Effector CD8-positive, alpha-beta T cell (primary cell): ENCODE data around the gene SERHL2.
"Not testable (repeated sequence)": the region's sequence is repeated elsewhere in the genome, so short reads cannot be mapped to it uniquely, and the experiment has no call there.

ENCODE experiments used
- DNase-seq: peaks from one replicate; lab custom pipeline; 2025; lab: John Stamatoyannopoulos, UW

SERHL2 gene

DNA sequence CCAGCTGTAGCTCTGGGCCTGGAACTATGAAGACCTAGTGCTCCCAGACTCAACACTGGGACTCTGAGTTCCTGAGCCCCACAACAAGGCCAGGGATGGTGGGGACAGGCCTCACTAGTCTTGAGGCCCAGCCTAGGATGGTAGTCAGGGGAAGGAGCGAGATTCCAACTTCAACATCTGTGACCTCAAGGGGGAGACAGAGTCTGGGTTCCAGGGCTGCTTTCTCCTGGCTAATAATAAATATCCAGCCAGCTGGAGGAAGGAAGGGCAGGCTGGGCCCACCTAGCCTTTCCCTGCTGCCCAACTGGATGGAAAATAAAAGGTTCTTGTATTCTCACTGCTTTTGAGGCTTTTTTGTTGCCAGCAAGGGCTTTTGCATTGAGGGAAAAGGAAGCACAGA is 20.3 kb downstream of the SERHL2 start:
- DNase-seq, result not testable (repeated sequence)

- not testable (repeated sequence) for DNase-seq
Observed at GRCh38 chr22:42574468-42574867, 20.7 kb downstream of the SERHL2 start.

DNA sequence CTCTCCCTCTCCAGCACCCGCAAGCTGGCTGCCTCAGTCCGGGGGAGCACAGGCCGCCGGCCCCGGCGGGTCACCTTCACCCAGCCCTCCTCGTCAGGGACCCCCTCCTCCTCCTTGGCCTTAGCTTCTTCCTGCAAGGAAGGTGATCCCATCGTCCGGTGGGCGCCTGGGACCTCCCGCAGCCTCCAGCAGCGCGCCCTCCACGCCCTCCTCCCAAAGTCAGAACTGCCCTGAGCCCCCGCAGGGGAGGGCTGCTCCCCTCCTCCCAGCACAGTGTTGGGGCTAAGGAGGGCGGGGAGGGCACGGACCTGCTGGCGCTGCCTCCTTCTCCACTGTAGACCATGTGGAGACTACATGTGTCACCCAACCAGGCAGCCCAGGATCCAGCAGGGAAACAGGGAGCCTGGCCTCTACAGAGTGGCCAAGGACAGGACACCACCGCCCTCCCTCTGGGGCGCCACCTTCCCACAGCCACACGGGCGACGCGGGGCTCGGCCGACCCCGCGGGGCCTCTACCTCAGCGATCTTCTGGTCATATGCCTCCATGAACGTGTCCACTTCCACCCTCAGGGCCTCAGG is 22.3 kb downstream of the SERHL2 start:
- not testable (repeated sequence) for DNase-seq

DNA sequence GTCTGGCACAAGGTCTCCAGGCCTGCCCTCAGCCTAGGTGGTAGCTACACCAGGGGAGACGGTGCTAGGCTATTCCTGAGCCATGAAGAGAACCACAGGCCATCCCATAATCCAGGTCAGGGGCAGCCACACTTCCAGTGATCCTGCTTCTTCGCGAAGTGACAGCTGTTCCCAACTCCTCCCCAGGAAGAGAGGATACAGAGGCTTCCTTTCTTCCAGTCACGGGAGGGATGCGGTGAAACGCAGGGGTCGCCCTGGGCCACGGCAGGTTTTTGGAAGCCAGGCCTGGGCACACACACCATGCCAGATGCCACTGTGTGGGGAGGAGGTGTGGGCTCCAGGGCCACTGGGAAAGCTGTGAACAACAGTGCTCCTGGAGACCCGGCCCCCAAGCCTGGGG is 23.4 kb downstream of the SERHL2 start:
- not testable (repeated sequence) for DNase-seq

- no peak for DNase-seq
Observed at GRCh38 chr22:42577623-42578240, 24.0 kb downstream of the SERHL2 start.

DNA sequence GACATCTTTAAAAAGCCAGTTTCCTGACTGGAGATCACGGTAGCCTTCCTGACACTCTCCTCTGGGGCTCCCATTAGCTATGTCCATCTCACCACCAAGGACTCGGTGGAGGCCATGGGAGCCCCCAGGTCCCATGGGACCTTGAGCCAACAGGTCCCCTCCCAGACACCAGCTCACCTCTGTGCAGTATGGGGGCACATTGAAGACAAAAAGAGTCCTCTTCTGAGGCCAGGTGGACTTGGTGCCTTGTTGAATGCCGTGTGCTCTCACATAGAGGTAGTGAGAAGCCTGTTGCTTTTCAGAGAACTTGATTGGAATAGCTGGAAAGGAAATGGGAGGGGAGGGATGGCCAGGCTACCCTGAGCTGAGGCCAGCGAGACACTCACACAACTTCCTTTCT is 26.3 kb downstream of the SERHL2 start:
- DNase-seq, result not testable (repeated sequence)

DNA sequence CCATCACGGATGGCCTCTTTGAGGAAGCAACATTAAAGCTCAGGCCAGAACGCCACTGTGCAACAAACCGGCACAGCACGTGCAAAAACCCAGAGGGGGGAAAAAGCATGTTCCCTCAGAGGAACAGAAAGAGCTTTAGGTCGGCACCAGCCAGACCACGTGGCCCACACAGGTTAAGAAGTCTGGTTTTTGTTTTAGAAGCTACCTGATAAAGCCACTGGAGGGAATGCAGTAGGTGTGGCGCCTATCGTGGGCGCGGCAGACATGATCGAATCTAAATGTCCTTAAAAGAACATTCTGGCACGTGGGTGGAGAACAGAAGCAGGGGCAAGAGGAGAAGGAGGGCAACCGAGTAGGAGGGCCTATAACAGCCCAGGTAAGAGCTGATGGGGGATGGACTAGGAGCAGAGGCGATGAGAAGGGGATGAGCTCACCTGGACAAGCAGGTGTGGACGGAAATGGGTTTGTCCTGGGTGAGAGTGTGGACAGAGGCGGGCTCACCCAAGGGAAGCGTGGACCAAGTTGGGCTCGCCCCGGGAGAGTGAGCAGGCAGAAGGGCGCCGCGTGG is 27.5 kb downstream of the SERHL2 start:
- not testable (repeated sequence) for DNase-seq

DNA sequence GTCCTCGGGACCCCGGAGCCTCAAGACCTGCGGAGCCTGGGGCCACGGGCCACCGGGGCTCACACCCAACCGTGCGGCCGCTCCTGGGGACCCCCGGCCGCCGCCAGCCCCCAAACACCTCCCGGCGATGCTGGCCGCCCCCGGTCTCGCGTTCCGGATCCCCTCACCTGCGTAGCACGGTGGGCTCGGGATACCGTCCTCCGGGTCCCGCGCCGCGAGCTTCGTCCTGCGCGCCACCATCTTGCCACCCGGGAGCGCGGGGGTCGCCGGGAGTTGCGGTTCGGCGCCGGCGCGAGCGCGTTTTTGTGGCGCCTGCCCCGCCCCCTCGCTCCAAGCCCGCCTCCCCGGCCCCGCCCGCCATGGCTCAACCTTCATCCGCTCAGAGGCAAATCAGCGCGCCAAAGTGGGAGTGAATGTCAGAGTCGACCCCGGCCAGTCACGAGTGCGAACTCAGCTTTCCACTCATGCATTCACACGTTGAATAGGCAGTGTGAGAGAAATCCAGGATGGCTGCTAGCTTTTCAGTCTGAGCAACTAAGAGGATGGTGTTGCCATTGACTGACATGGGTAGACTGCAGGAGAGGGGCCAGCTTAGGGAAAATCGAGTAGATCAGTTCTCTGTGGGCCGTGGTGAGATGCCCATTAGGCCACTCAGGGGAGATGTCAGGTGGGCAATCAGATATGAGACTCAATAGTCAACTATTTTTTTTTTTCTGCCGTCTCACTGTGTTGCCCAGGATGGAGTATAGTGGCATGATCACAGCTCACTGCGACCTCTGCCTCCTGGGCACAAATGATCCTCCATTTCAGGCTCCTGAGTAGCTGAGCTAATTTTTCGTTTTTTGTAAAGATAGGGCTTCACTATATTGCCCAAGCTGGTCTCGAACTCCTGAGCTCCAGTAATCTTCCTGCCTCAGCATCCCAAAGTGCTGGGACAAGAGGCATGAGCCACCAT is 28.3 kb downstream of the SERHL2 start:
- peak; percentile 72 for DNase-seq

GRCh38 chr22:42582987-42583386 is 29.2 kb downstream of the SERHL2 start:
- no peak for DNase-seq

GRCh38 chr22:42584364-42584940 is 30.7 kb downstream of the SERHL2 start:
- no peak for DNase-seq

DNA sequence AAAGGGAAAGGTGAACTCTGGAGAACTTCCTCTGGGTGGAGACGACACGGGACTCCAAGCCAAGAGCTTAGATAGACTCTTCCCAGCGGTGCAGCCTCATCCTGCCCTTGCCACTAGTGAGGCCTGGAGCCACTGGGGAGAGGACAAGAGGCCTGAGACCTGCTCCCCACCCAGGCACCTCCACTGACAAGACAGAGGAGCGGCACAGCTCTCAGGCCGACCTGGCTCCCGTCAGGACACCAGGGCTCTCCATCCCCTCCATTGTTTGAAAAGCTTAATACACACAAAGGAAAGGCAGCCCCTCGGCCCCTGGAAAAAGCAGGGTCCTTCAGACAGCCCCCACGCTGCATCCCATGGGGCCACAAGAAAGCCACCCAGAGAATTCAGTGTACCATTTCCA is 31.3 kb downstream of the SERHL2 start:
- no peak for DNase-seq

DNA sequence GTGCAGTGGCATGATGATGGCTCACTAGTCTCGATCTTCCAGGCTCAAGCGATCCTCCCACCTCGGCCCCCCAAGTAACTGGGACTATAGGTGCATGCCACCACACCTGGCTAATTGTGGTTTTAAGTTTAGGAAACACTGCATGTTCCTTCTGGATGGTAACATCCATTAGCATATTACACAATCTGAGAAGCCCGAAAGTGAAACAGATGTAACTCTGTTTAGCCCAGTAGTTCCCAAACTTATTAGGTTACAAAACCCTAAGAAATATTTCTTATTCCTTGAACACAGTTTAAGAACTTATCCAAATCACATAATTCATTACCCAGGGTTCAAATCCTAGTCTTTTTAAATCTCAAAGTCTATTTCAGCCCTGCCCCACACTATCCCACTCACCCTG is 32.6 kb downstream of the SERHL2 start:
- no peak for DNase-seq

DNA sequence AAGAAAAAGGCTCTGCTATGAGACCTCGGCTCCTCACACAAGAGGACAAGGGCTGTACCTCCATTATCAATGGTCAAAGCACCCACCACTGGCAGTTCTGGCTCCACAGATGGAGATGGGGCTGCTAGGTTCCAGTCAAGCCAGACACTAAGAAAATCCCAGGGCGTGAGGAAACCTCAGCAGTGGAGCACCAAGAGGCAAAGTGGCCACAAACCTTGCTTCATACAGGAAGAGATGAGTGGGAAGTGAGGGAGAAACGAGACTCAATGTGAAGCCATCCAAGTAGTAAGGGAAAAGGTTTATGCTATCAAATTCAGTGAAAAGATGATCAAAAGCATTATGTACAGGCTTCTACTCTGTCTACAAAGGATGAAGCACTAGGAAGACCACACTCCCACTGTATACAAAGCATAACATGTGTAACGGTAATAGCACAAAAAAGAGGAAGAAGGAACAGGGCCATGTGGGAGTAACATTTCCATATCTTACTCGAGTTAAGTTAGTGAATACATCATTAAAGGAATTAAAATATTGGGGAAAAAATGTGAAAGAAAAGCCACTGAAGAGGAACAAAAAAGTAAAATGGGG is 33.9 kb downstream of the SERHL2 start:
- DNase-seq, result no peak

DNA sequence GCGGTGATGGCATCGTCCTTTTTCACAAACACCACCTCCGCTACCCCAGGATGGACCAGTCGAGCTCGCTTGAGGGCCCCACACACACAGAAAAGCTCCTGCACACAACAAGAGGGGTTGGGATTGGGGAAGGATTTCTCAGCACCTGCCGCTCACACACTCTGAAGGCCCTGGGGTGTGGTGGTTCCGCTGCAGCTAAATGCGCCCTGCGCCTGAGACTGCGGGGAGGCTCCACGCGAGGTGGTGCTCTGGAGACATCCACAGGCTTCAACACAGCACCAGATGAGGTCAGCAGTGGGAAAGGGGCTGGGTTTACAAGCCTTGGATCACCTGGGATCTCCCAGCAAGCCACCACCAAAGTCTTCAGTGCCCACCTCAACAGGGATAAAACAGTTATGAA is 38.2 kb downstream of the SERHL2 start:
- DNase-seq, result no peak

- DNase-seq, result no peak
Observed at GRCh38 chr22:42595434-42595833, 41.7 kb downstream of the SERHL2 start.

- DNase-seq, result no peak
Observed at GRCh38 chr22:42596336-42596735, 42.6 kb downstream of the SERHL2 start.

DNA sequence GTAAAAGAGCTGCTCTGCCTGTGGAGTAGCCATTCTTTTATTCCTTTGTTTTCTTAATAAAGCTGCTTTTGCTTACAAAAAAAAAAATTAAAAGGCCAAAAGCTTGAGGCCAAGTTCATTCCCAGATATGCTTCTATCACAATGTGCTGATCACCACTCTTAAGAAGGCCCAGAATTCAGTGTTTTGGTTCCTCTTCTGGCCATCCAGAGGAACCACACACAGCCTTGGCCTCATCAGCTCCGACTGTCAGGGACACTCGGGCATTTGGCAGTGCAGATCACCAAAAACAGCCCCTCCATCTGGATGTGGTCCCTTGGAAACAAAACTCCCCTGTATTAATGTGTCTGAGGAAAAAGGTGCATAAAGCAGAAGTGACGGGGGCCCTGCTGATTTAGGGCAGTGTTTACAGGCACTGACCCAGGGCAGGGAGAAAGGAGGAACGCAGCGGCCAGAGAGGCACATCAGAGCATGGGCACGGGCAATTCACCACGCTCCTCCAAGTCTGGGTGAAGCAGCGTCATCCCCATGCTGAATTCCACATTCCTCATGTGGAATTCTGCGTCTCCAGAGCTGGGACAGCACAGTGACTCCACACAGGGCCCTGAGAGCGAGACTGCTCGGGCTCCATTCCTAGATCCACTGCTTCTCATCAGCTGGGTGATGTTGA is 43.2 kb downstream of the SERHL2 start:
- DNase-seq, result no peak

- no peak for DNase-seq
Observed at GRCh38 chr22:42601879-42602465, 48.2 kb downstream of the SERHL2 start.

DNA sequence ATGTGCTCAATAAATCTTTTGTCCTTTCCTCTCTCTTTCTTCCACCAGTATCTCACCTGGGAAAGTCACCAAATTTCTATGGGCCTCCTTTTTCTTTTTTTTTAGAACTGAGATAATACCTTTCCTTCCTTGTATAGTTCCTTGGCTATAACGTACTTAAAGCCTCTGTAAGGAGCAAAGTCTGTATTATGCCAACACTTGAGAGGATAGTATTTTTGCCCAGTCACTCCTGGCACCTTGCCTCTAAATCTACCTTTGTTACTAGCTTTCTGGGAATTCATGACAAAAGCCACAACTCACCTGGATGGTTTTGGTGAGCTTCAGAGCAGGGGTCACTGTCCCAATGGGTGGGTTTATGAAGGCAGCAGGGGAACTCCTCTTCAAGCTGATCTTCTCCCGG is 48.7 kb downstream of the SERHL2 start:
- no peak for DNase-seq

- DNase-seq, result no peak
Observed at GRCh38 chr22:42603427-42603826, 49.7 kb downstream of the SERHL2 start.

DNA sequence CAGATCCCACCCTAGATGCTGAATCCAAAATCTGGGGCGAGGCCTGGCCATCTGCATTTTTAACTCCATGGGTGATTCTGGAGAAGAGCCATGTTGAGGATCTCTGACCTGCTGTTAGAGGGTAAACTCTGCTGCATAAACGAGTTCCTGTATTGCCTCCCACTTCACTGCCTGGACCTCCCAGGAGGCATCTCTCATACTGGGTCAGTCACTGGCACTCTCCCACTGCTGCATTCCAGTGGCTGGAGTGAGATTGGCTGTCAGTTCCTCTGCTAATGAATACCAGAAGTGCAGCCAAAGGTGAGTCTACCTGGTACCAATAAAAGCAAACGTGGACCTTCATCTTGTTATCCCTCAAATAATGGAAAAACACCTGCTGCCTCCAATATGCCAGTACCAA is 50.6 kb downstream of the SERHL2 start:
- no peak for DNase-seq
